GM10847 (cell line): Measurements from ENCODE around the gene RAPSN.

Experiments used
- POLR2A ChIP-seq: IDR thresholded peaks from 2 replicates; pipeline ENCODE4 v1.6.1; 2011; ENCODE audit not compliant: insufficient read length; ENCODE audit errors: extremely low read depth

The RAPSN gene

GRCh38 chr11:47409440-47410369 is 39.2 kb downstream of the RAPSN start:
- no peak for TF ChIP-seq POLR2A

- TF ChIP-seq POLR2A = no peak
Observed at GRCh38 chr11:47408598-47409439, 40.1 kb downstream of the RAPSN start.

GRCh38 chr11:47407746-47408590 is 41.0 kb downstream of the RAPSN start, which contains the start of gene SLC39A13:
SLC39A13 (plus strand) TSS chr11:47408590; CDS start chr11:47410095, 1,505 bp downstream.
- TF ChIP-seq POLR2A = no peak

GRCh38 chr11:47406896-47407745 is 41.8 kb downstream of the RAPSN start:
- TF ChIP-seq POLR2A = no peak

- TF ChIP-seq POLR2A = no peak
Observed at GRCh38 chr11:47403571-47403970, 45.4 kb downstream of the RAPSN start.

GRCh38 chr11:47403135-47403534 is 45.8 kb downstream of the RAPSN start:
- TF ChIP-seq POLR2A = no peak

- TF ChIP-seq POLR2A = peak; percentile 17
Observed at GRCh38 chr11:47400768-47401279, 48.1 kb downstream of the RAPSN start.

GRCh38 chr11:47399860-47400767 is 48.8 kb downstream of the RAPSN start:
- peak; percentile 40 for TF ChIP-seq POLR2A

- TF ChIP-seq POLR2A = no peak
Observed at GRCh38 chr11:47398551-47398950, 50.4 kb downstream of the RAPSN start.

GRCh38 chr11:47398011-47398410 is 50.9 kb downstream of the RAPSN start:
- TF ChIP-seq POLR2A = no peak

GRCh38 chr11:47396049-47396320 is 53.0 kb downstream of the RAPSN start:
- no peak for TF ChIP-seq POLR2A

- no peak for TF ChIP-seq POLR2A
Observed at GRCh38 chr11:47395223-47396048, 53.5 kb downstream of the RAPSN start.
